SK-N-MC (cell line): ENCODE results near the gene CPOX.

Experiments used
- DNase-seq: peaks from one replicate; pipeline ENCODE4 v3.0.0-alpha.2; 2011; ENCODE audit warnings: low read depth, low spot score
- H3K27ac ChIP-seq: fragments of 200-600 bp; sonication (generic); 2 replicates; pipeline ENCODE4 v1.5.1; 2016; ENCODE audit warnings: mixed run types
- H3K36me3 ChIP-seq: fragments of 200-600 bp; sonication (generic); 2 replicates; pipeline ENCODE4 v1.6.1; 2017; ENCODE audit warnings: antibody characterized with exemption, low read length, mixed read lengths; ENCODE audit not compliant: insufficient read depth
- H3K4me3 ChIP-seq: fragments of 200-600 bp; sonication (generic); 2 replicates; pipeline ENCODE4 v1.5.1; 2016
- H3K9ac ChIP-seq: fragments of 200-600 bp; sonication (generic); 2 replicates; pipeline ENCODE4 v1.8.0; 2017; ENCODE audit warnings: mixed run types, mixed read lengths; ENCODE audit not compliant: insufficient read length
- H3K9me3 ChIP-seq: fragments of 200-600 bp; sonication (generic); 2 replicates; pipeline ENCODE4 v1.6.1; 2017; ENCODE audit warnings: low read depth, mild to moderate bottlenecking, antibody characterized with exemption, low read length, moderate library complexity, mixed read lengths
- EZH2 ChIP-seq: fragments of 200-600 bp; sonication (generic); IDR thresholded peaks from one replicate; pipeline ENCODE4 v1.6.1; 2017; ENCODE audit warnings: antibody characterized with exemption
- FOXP2 ChIP-seq: optimal IDR thresholded peaks from 2 replicates; pipeline ENCODE3; 2011; ENCODE audit warnings: mild to moderate bottlenecking, moderate library complexity; ENCODE audit not compliant: insufficient read depth; ENCODE audit errors: extremely low read length, control extremely low read depth
- POLR2AphosphoS5 ChIP-seq: IDR thresholded peaks from 2 replicates; pipeline ENCODE4 v1.6.1; 2012; ENCODE audit warnings: mild to moderate bottlenecking, low read depth, low read length, borderline replicate concordance

CPOX gene

DNA sequence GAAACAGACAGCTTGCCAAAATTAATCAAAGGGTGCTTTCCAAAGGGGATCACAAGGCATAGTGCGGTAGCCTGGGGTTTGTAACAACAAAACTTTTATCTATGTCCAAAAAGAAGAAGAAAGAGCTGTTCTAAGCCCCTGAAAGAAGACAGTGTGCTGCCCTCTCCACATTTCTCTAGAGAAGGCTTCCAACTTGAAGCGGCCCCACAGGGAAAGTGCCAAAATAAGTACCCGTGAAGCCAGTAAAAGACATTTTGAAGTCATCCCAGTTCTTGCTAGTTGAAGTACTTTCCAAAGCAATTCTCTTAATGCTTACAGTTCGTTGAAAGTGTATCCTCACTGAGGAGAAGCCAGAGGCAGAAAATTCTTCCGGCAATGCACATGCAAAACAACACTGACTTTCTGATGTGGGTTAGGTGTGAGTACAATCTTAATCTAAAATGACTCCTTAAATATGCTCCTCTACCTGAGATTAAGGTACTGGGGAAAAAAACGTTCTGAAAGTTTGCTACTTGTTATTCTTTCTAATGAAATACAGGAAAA, 40.3 kb downstream of the CPOX start:
- Histone ChIP-seq H3K36me3 (no peaks in the 10 kb centered on the region), H3K27ac (no peak overlapping the region), H3K9me3 (no peaks in the 10 kb centered on the region), H3K9ac (no peak overlapping the region), H3K4me3 (no peak overlapping the region)
- no peak for DNase-seq
- TF ChIP-seq FOXP2: no peak
- TF ChIP-seq EZH2: no peak
- no peak for TF ChIP-seq POLR2AphosphoS5

GRCh38 chr3:98552232-98553020, 41.0 kb downstream of the CPOX start:
- H3K9ac ChIP-seq: no peak overlapping the region
- TF ChIP-seq POLR2AphosphoS5: no peak
- no peak for DNase-seq
- no peak overlapping the region for H3K27ac ChIP-seq
- H3K4me3 ChIP-seq: no peak overlapping the region
- H3K36me3 ChIP-seq: no peaks in the 10 kb centered on the region
- no peaks in the 10 kb centered on the region for H3K9me3 ChIP-seq

- TF ChIP-seq FOXP2 (no peak), EZH2 (no peak), POLR2AphosphoS5 (no peak)
- no peak for DNase-seq
Observed at GRCh38 chr3:98551754-98552153, 41.7 kb downstream of the CPOX start.

DNA sequence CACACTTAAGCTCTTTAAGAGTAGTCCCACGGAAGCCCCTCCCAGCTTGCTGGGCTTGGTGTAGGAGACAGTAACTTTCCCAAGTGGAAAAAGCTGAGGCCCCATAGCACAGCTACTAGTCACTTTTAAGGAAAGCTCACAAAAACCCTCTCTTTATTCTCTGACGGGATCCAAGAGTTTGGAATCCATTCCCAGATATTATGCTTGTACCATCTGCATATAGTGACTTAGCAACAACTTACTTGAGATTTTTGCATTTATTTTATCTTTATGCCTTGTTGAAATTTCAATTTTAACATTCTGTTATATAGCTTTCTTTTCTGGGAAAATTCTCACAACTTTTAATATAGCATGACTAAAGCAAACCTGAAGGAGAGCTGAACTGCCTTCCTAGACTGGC, 42.2 kb downstream of the CPOX start:
- Histone ChIP-seq H3K9me3 (no peaks in the 10 kb centered on the region), H3K9ac (no peak overlapping the region), H3K36me3 (no peaks in the 10 kb centered on the region), H3K27ac (no peak overlapping the region), H3K4me3 (no peak overlapping the region)
- TF ChIP-seq FOXP2 (no peak), POLR2AphosphoS5 (no peak), EZH2 (no peak)
- DNase-seq: no peak

More at GRCh38 chr3:98551754-98552153, 41.7 kb downstream of the CPOX start:
- Histone ChIP-seq H3K36me3 (no peaks in the 10 kb centered on the region), H3K27ac (no peak overlapping the region), H3K9ac (no peak overlapping the region), H3K9me3 (no peaks in the 10 kb centered on the region), H3K4me3 (no peak overlapping the region)

- no peak overlapping the region for H3K4me3 ChIP-seq
- no peak for TF ChIP-seq FOXP2
- no peak for TF ChIP-seq EZH2
- TF ChIP-seq POLR2AphosphoS5: no peak
- DNase-seq: no peak
- no peaks in the 10 kb centered on the region for H3K9me3 ChIP-seq
- no peak overlapping the region for H3K9ac ChIP-seq
- no peaks in the 10 kb centered on the region for H3K36me3 ChIP-seq
- no peak overlapping the region for H3K27ac ChIP-seq
Observed at GRCh38 chr3:98550833-98551232, 42.6 kb downstream of the CPOX start.

DNA sequence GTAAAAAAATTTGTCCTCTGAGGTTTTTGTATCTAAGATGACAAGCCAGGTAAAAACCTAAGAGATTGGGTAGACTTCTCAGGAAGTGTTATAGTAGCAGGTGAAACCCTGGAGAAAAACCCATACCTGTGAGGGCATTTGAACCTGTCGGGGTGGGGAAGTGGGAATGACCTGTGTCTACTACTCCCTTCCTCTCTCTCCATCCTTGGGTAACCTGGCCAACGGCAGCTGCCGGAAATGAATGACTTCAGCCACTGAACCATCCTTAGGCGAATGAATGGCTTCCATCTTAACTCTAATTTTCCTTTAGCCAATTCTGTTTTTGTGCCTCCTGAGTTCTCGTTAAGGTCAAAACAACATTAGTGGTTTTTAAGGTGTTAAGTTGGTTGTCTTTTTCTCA, 44.9 kb downstream of the CPOX start:
- no peaks in the 10 kb centered on the region for H3K36me3 ChIP-seq
- no peaks in the 10 kb centered on the region for H3K9me3 ChIP-seq
- TF ChIP-seq EZH2 (no peak), FOXP2 (no peak), POLR2AphosphoS5 (no peak)
- no peak overlapping the region for H3K9ac ChIP-seq
- H3K4me3 ChIP-seq: no peak overlapping the region
- DNase-seq: no peak
- H3K27ac ChIP-seq: no peak overlapping the region

DNA sequence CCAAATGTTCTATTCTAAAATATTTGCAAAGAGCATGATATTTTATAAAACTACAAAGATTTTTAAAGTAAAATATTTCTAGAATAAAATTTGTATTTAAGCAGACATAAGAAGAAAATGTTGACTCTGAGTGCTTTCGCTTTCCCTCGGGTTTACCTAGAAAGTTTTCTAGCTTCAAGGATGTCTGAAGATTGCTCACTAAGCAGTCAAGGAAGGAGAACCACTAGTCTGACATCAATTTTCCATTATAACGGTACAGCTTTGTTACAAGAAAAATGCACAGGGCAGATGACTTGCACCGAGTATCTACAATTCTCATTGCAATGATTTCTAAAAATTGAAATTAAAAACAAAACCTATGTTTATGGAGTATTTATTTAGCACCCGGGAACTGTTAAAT, 47.5 kb downstream of the CPOX start:
- TF ChIP-seq FOXP2 (no peak), POLR2AphosphoS5 (no peak), EZH2 (no peak)
- Histone ChIP-seq H3K4me3 (no peak overlapping the region), H3K27ac (no peak overlapping the region), H3K9me3 (no peaks in the 10 kb centered on the region), H3K36me3 (no peaks in the 10 kb centered on the region), H3K9ac (no peak overlapping the region)
- DNase-seq: no peak

- H3K27ac ChIP-seq: no peak overlapping the region
- H3K9me3 ChIP-seq: no peaks in the 10 kb centered on the region
- no peak for DNase-seq
- H3K4me3 ChIP-seq: no peak overlapping the region
- no peaks in the 10 kb centered on the region for H3K36me3 ChIP-seq
- TF ChIP-seq POLR2AphosphoS5 (no peak), FOXP2 (no peak), EZH2 (no peak)
- no peak overlapping the region for H3K9ac ChIP-seq
Observed at GRCh38 chr3:98542623-98543022, 50.8 kb downstream of the CPOX start.
